Anterior cingulate cortex (tissue), 58 donors: ENCODE results near the gene CLEC16A.

Experiments used
- DNase-seq, 58 donors: peaks; one replicate each; lab custom pipeline; 2025; lab: John Stamatoyannopoulos, UW

Gene CLEC16A

GRCh38 chr16:11051430-11051829, 107.1 kb downstream of the CLEC16A start:
- DNase-seq, result no peak

DNA sequence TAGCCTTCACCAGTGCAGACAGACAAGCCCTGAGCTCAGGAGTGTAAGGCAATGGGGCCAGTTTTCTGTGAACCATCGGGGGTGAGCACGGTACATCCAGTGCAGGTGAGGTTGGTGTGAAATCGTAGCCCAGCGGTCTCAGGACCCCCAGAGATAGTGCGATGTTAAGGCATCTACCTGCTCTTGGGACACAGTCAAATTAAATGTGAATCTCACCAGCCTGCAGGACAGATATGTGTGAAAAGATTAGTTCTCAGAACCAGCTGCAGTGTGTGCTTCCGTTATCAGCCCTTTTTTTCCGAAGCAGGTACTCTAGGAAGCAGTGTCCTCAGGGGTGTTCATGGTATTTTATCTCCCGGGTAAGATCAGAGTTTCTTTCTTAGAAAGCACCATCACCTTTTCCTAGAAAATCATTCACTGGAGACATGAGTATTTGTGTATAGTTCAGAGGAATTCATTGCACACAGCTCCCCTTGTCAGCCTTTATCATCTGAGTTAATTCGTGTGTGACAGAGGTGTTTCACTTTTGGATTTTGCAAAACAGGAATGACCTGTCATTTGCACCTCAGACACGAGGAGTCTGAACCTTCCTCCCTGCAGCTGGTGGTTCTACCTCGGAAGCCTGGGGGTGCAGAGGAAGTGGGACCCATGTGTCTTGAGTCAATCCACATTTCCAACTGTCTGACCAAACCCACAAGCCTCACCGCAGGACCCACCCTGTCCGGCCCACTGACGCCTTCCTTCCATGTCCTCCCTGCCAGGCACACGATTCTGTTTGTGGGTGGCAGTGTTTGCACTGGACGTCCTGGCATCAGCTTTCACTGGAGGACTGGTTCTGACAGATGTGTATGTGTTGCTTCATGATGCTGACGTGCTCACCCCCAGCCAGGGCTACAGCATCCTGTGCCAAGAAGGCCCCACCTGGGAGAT, 107.8 kb downstream of the CLEC16A start:
- no peak for DNase-seq

DNA sequence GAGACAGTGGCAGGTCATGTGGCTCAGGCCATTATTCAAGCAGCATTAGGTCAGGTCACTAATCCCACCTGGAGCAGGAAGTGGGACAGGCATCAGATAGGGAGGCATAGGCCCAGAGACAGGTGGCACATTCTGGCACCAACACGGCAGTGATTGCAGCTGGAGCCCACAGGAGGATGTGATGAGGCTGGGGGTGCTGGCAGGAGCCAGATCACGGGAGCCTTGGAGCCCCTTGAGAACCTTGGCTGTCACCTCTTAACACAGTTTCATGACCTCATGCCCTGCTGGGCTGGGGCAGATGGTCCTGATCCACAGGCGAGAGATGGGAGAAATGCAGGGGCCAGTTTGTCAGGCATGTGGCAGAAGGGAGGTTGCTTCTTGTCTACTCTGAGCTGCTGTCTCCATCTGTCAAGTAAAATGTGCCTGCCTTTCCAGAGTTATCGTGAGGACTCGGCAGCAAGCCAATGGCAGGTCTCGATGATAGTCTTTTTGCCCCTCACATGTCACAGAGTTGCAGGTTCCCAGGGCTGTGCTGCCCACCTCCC, 109.6 kb downstream of the CLEC16A start:
- DNase-seq, result no peak

- DNase-seq, result no peak
Measured at GRCh38 chr16:11056090-11056992, 112.0 kb downstream of the CLEC16A start.

DNA sequence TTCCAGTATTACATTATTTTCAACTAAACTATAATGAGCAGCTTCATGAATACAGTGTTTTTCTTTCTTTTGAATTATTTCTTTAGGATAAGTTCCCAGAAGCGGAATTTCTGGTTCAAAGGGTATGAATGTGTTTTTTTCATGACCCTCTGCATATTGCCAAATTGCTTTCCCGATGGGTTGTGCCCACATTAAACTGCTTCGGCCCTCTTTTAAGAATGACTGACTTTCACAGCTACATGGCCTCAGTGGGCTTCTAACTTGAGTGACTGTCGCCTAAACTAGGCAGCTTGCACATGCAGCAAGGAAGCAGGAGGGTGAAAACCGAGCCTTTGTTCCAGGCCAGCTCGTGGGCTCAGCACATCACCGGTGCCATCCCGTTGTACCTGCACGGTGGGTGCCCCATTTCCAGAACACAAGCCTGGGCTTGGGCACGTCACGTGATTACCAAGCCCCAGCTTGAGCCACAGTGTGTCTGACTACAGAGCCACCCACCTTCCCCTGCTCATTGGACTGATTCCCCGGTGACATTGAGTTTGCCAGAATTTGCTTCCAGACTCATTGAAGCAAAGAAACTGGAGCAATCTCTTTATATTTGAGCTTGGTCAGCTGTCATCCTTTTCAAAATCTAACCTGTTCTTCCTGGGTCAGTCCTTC, 112.8 kb downstream of the CLEC16A start:
- peak in 24 of 58 donors; percentile 3 to 37 (median 8) for DNase-seq

GRCh38 chr16:11057711-11058345, 113.5 kb downstream of the CLEC16A start:
- no peak for DNase-seq

- no peak for DNase-seq
Measured at GRCh38 chr16:11058832-11059231, 114.5 kb downstream of the CLEC16A start.

DNA sequence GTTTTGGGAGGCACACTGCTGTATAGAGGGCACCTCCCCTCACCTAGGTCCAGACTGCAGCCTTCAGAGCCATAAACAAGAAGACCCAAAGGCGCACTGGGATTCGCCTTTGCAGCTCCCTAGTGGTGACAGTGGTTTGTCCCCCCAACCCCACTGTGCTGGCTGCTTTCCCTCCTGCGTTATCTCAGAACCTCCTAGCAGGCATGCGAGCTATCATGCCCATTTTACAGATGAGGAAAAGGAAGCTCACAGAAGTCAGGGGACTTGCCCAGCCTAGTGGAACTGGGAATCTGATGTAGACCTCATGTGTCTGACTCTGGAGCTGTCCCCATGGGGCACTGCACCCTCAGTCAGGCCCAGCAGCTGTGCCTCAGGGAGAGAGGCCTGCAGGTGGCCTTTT, 115.2 kb downstream of the CLEC16A start:
- DNase-seq, result no peak

DNA sequence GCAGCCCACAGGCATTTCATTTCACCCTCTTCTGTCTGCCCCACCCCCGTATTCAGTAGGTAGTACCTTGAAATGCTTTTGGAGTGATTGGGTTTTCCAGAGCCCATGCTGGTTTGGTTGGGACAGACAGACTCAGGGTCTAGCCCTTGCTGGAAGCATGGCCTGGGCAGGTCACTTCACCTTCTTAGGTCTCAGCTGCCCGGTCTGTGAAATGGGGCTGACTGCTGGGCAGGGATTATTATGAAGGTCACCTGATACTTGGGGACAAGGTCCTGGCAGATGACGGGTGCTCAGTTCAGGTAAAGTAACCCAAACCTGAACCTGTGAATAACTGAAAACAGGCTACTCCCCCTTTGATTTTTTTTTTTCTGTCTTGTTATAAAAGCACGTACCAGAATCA, 116.0 kb downstream of the CLEC16A start:
- DNase-seq, result no peak

DNA sequence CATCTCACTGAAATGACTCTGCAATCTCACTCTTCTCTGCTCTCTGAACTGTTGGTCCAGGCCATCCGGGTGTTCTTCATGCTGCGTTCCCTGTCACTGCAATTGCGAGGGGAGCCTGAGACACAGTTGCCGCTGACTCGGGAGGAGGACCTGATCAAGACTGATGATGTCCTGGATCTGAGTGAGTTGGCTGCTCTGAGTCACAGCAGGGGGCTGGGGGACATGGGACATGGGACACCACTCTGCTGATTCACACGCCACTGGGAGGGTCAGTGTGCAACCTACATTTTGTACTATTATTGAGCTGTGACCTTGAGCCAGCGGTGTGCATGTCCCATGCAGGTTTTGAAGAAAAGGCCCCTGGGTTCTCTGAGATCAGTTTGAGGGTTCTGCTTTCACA, 116.5 kb downstream of the CLEC16A start:
- no peak for DNase-seq

DNA sequence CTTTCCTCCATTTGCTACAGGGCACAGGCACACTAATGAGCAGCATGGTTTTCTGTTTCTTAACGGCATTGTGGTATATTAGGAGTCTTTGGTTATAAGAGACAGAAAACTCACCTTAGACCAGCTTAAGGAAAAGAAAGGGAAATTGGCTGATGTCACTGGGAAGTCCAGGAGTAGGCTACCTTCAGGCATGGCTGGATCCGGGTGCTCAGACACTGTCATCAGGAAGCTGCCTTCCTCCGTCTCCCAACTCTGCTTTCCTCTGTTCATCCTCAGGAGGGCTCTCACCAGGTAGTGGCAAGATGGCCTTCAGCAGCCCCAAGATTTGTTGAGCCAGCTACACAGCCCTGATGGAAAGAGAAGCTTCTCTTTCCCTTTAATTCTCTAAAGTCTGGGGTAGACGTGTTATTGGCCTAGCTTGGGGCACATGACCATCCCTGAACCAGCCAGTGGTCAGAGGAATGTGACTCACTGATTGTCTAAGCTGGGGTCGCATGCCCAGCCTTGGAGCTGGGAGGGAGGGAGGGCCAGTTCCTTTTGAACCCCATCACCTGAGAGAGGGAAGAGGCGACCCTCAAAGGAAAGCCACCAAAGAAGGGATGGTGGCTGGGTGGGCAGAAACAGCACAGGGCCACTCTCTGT, 117.4 kb downstream of the CLEC16A start:
- no peak for DNase-seq

- DNase-seq, result no peak
Measured at GRCh38 chr16:11063448-11064201, 119.3 kb downstream of the CLEC16A start.

- DNase-seq, result no peak
Measured at GRCh38 chr16:11064202-11064540, 119.8 kb downstream of the CLEC16A start.

- DNase-seq, result no peak
Measured at GRCh38 chr16:11064851-11065250, 120.5 kb downstream of the CLEC16A start.

DNA sequence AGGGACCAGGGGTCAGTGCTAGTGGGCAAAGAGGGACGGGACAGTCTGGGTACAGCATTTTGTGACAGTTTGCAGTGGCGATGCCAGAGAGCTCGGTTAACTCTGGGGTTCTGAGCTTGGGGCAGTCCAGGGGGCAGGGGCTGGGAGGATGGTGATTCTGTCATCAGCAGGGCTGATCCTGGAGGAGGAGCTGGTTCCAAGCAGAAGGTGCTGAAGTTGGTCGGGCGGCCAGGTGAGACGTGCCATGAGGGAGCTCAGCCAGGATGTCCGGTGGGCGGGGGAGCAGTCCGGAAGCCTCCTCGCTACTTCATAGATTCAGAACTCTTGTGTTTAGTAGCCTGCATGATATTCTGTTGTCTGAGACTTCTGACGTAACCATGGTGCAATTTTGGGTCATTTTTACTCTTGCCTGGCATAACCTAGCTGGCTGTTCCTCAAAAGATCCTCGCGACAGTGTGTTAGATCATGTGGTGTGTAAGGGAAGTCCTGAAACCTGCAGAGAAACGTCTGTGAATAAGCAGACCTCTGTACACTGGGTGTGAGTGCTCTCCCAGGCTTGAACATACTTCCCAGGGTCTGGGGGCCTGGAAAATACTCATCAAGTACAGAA, 122.0 kb downstream of the CLEC16A start:
- DNase-seq, result no peak

GRCh38 chr16:11067266-11067665, 122.9 kb downstream of the CLEC16A start:
- DNase-seq, result no peak

DNA sequence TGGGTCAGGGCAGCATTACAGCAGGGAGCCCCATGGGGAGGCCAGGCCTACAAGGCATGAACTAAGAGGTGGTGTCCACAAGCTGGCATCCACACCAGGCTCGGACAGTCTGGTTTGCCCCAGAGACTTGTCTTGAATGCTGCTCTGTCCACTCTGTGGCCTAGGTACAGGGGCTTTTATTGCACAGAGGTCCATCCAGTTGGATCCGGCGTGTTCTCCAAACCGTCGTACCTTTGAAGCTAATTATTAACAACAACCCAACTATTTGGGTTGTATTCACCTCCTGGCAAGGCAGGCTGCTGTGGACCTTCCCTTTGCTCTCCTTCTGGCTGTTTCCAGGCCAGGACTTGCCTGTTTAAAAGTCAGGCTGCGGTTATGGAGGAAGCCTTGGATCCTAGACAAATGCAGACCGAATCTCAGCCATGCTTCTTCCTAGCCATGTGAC, 123.4 kb downstream of the CLEC16A start:
- DNase-seq, result no peak

- DNase-seq, result no peak
Measured at GRCh38 chr16:11071829-11072228, 127.5 kb downstream of the CLEC16A start.
